GM19240 (cell line): ENCODE results near the gene KPNA1.
A peak's percentile ranks its signal among the peaks of the same experiment; 100 is the strongest.

ENCODE experiments used
- DNase-seq: peaks from one replicate; pipeline ENCODE4 v3.0.0; 2011; ENCODE audit warnings: low spot score; ENCODE audit not compliant: insufficient read length

KPNA1 gene

GRCh38 chr3:122415762-122416654 lies 98.7 kb downstream of the KPNA1 start, which contains the start of gene WDR5B:
Gene WDR5B (minus strand): TSS chr3:122416062. CDS start chr3:122415528, 534 bp downstream.
- peak; percentile 90 for DNase-seq

- DNase-seq, result peak; percentile 46
Observed at GRCh38 chr3:122415104-122415744, 99.5 kb downstream of the KPNA1 start.

DNA sequence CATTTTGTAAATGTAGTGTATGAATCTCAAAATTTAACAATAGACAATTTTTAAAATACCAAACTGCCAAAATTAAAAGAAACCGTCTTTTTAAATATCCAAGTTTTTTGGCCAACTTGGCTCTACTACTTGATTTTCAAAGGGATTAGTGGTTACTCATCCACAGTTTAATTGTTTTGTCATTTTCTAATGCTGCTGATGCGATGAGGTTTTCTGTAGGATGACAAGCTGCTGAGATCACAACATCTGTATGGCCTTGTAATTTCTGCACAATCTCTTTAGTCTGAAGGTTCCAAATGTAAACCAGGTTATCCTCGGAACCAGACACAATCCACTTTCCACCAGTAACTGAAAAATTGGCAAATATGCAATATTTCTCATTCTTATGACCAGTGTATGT lies 100.3 kb downstream of the KPNA1 start:
- no peak for DNase-seq

DNA sequence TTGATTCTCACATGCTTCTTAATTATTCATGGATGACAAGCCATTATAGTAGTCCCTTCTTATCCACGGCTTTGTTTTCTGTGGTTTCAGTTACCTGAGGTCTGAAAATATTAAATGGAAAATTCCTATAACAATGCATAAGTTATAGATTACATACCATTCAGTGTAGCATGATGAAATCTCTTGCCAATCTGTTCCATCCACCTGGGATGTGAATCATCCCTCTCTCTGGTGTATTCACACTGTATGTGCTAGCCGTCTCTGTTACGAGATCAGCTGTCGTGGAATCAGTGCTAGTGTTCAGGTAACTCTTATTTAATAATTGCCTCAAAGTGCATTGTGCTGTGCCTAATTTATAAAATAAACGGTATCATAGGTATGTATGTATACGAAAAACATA lies 104.1 kb downstream of the KPNA1 start:
- DNase-seq, result no peak

DNA sequence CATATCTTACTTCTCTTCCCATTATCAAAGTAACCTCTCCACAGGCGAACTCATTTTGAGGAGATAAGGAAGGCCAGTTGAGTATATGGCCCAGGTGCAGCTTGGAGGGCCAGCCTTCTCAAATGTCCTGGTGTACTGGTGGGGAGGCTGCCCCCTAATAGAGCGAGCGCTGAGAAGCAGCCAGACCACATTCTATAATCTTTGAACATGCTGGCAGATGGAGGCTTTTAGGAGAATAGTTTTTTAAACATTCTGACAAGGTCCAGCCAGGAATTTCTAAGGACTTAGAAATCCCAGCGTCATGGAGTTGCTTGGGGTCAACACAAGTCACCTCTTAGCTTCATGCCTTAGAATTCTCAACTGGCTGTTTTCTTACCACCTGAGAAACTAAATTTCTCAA lies 104.6 kb downstream of the KPNA1 start:
- no peak for DNase-seq

DNA sequence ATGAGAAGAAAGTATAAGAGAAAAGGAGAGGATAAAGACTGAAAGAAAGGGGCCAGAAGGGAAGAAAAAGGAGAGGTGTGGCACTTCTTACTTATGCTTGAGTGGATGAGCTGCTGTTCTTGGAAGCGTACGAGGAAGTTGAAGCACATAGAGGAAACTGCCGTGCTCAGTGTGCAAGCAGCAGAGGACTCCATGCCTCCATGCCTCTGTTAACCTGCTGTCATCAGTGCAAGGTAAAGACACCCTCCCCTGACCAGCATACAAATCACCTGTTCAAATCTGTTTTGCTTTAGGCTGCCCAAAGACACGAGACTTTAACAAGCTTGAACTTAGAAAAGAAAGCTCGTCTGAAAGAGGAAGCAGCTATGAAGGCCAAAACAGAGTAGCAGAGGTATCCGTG lies 105.3 kb downstream of the KPNA1 start:
- no peak for DNase-seq

DNA sequence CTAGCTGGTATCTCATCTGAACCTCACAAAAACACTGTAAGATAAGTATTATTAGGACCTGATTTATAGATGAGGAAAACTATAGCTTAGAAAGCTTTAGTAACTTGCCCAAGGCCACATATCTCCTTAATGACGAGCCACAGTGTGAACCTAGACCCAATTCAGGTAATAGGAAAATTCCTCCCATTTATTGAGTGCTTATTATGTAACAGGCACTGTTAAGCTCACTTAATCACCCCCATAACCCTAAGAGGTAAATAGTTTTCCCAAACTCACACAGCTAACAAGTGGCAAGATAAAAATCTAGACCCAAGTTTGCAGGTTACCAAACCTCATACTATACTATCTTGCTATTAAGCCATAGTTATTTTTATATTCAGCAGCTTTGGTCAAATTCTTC lies 106.8 kb downstream of the KPNA1 start:
- DNase-seq, result no peak

GRCh38 chr3:122406198-122406597 lies 108.5 kb downstream of the KPNA1 start:
- no peak for DNase-seq

DNA sequence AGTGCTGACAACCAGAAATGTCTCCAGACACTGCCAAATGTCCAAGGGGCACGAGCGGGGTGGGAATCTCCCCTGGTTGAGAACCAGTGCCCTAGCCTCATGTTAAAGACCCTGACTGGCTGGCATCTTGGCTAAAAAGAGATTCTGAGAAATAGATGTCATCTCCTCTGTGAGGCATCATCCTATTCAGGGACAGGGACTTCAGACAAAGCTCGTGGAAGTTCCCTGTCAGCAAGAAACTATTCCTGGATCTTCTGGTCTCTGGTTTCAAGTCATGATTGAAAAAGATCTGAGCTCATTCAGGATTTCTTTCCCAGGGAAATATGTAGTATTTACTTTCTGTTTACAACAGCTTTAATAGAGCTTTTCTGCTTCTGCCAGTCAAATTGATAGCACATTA lies 109.7 kb downstream of the KPNA1 start:
- DNase-seq, result no peak

GRCh38 chr3:122403489-122403888 lies 111.2 kb downstream of the KPNA1 start:
- DNase-seq, result no peak

GRCh38 chr3:122398920-122399319 lies 115.8 kb downstream of the KPNA1 start:
- no peak for DNase-seq

GRCh38 chr3:122397201-122397600 lies 117.5 kb downstream of the KPNA1 start:
- no peak for DNase-seq

DNA sequence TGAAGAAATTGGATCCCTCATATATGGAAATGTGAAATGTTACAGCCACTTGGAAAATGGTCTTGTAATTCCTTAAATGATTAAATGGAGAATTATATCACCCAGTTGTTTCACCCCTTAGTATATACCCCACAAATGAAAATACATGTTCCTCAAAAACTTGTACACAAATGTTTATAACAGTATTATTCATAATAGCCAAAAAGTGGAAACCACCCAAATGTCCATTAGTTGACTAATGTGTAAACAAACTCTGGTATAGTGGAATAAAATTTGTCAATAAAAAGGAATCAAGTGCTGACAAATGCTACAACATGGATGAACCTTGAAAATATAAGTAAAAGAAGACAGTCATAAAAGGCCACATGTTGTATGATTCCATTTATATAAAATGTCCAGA lies 118.2 kb downstream of the KPNA1 start:
- DNase-seq, result no peak

GRCh38 chr3:122395582-122395981 lies 119.2 kb downstream of the KPNA1 start:
- DNase-seq, result no peak

- DNase-seq, result no peak
Observed at GRCh38 chr3:122394173-122394572, 120.6 kb downstream of the KPNA1 start.

DNA sequence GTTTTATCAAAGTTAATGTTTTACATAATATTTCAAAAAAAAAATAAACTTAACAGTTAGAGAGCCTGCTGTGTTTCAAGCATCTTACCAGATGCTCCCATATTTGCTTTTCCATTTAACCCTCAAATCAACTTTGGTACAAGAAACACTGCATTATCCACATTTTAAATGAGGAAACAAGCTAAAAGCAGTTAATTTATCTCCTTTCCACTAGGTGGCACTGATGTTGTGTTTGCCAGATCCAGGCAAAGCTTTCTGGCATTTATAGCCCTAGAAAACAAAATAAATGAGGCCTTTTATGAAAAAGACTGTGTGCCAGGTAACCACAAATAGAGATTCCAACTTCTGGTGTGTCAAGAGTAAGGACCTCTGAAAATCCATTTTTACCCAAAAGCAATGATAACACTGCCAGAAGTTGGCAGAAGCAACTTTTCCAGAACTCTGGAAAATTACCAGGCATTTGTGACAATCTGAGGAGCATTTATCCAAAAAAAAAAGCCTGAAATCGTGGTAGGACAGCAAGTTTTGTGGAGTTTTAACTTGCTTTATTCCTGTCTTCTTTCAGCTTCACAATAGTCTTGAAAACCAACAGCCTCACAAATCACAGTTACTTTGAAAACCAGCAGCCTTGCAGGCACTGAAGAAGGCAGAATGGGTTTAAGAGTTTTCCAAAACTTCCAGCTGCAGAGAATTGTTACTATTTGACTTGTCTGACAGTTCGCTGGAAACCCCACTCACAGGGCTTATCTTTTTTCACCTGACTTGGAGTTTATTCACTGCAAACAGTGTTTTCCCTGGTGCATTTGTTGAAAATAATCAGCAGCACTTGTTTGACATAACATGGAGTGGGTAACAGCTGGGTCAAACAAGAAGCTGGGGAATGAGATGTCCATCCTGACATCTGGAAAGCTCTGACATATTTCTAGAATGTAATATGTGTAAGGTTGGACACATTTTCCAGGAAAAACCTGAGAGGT lies 121.6 kb downstream of the KPNA1 start:
- DNase-seq, result peak; percentile 17

GRCh38 chr3:122391681-122392446 lies 122.9 kb downstream of the KPNA1 start:
- no peak for DNase-seq

DNA sequence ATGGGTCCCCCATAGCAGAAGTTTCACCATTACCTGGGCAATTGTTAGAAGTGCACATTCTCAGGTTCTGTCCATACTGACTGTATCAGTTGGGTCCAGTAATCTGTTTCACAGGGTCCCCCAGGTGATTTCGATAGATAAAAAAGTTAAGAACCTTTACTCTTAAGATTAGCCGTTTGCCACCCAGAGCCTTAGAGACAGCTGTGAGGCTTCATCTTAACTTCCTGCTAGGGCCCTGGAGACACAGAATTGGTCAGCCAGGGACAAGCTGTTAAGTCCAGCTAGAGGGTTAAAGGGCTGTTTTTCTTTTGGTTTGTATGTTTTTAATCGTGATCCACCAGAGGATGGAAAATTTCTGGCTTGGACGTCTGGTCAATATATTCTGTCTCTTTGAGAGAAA lies 124.1 kb downstream of the KPNA1 start:
- no peak for DNase-seq

- no peak for DNase-seq
Observed at GRCh38 chr3:122389892-122390291, 124.8 kb downstream of the KPNA1 start.

GRCh38 chr3:122389197-122389596 lies 125.5 kb downstream of the KPNA1 start:
- DNase-seq, result no peak

DNA sequence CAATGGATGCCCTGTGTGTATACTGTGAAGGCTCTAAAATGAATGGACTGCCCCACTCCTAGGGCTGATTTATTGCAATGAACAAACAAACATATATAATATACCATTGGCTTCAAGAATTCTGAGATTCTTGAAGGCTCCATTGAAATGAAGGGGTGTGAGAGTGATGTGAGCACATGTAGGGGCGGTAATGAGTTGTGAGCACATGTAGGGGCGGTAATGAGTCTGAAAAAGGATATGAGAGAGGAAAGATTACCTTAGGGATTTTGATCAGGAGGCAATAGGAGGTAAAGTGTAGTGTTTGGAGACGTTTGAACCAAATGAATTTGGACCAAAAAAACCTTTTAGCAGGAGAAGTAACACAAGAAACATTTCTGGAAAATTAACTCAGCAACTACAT lies 127.0 kb downstream of the KPNA1 start:
- no peak for DNase-seq
